SK-N-SH (cell line): Measurements from ENCODE around the gene DNAH3. TPM values are rescaled to one million over a fixed set of nuclear protein-coding genes. Genes with fewer than 3 reads are reported as not detected.

Source experiments
- CTCF ChIA-PET: fragments of 300-600, 350-600 bp; formaldehyde crosslinking; extraction: SDS; loops from one replicate; lab custom pipeline; 2021; lab: Yijun Ruan, JAX
- POLR2A ChIA-PET: fragments of 350-600 bp; sonication (Branson Sonifier 250); formaldehyde crosslinking; extraction: SDS; loops from one replicate; lab custom pipeline; 2020; ENCODE audit warnings: antibody characterized with exemption, inconsistent platforms; lab: Yijun Ruan, JAX
- DNase-seq: peaks from one replicate; pipeline ENCODE4 v3.0.0; 2012
- H2AFZ ChIP-seq: fragments of 200-600 bp; sonication (generic); 2 replicates; pipeline ENCODE4 v1.8.1; 2016; ENCODE audit warnings: antibody characterized with exemption, mild to moderate bottlenecking, low read depth
- H3F3A ChIP-seq: fragments of 200-600 bp; sonication (generic); replicated peaks from 2 replicates; pipeline ENCODE3; 2016; ENCODE audit warnings: antibody characterized with exemption, mild to moderate bottlenecking; ENCODE audit not compliant: insufficient read depth
- H3K27ac ChIP-seq, 2 experiments: fragments of 200-500 bp in 1 of 2; fragments of 200-600 bp in 1 of 2; sonication (Bioruptor generic) in 1 of 2; sonication (generic), shearing (Covaris generic) in 1 of 2; 2 replicates each; pipeline versions ENCODE4 v1.5.1 to v1.6.1; 2014 to 2016; ENCODE audit warnings: low read depth in 2 of 2, inconsistent platforms in 1 of 2, low read length in 1 of 2, mild to moderate bottlenecking in 1 of 2, mixed read lengths in 1 of 2
- H3K27me3 ChIP-seq: fragments of 200-600 bp; sonication (generic), shearing (Covaris generic); 2 replicates; pipeline ENCODE4 v1.6.1; 2016; ENCODE audit warnings: mixed run types; ENCODE audit not compliant: insufficient read depth
- H3K36me3 ChIP-seq, 2 experiments: fragments of 200-500 bp in 1 of 2; fragments of 200-600 bp in 1 of 2; sonication (Bioruptor generic) in 1 of 2; sonication (generic) in 1 of 2; replicated peaks in 1 of 2; 2 replicates each; pipeline versions ENCODE3 to v1.5.1; 2014 to 2016; ENCODE audit warnings: low read length in 1 of 2, mild to moderate bottlenecking in 1 of 2; ENCODE audit not compliant: insufficient read depth in 2 of 2, control insufficient read depth in 1 of 2
- H3K4me1 ChIP-seq, 2 experiments: fragments of 200-500 bp in 1 of 2; fragments of 200-600 bp in 1 of 2; sonication (Bioruptor generic) in 1 of 2; sonication (generic), shearing (Covaris generic) in 1 of 2; 2 replicates each; pipeline versions ENCODE4 v1.5.1 to v1.6.1; 2014 to 2016; ENCODE audit warnings: low read depth in 1 of 2, low read length in 1 of 2, mixed run types in 1 of 2; ENCODE audit not compliant: insufficient read depth in 2 of 2, control insufficient read depth in 1 of 2
- H3K4me2 ChIP-seq: fragments of 200-600 bp; sonication (generic), shearing (Covaris generic); 2 replicates; pipeline ENCODE4 v1.6.1; 2017; ENCODE audit warnings: mixed run types
- H3K4me3 ChIP-seq, 2 experiments: fragments of 200-500 bp in 1 of 2; fragments of 200-600 bp in 1 of 2; sonication (Bioruptor generic) in 1 of 2; sonication (generic), shearing (Covaris generic) in 1 of 2; 2 replicates each; pipeline versions ENCODE4 v1.5.1 to v1.8.1; 2014 to 2016; ENCODE audit warnings: low read depth in 2 of 2, inconsistent platforms in 1 of 2, low read length in 1 of 2, mild to moderate bottlenecking in 1 of 2, mixed read lengths in 1 of 2, moderate library complexity in 1 of 2
- H3K79me2 ChIP-seq: fragments of 200-600 bp; sonication (generic); 2 replicates; pipeline ENCODE4 v1.8.1; 2017; ENCODE audit warnings: mild to moderate bottlenecking; ENCODE audit not compliant: insufficient read depth
- H3K9ac ChIP-seq: fragments of 200-600 bp; sonication (generic); 2 replicates; pipeline ENCODE4 v1.6.1; 2017; ENCODE audit warnings: mixed run types
- H3K9me2 ChIP-seq: fragments of 200-600 bp; sonication (generic); 2 replicates; pipeline ENCODE4 v1.6.1; 2017; ENCODE audit warnings: mixed run types
- H3K9me3 ChIP-seq: fragments of 200-600 bp; sonication (generic); 2 replicates; pipeline ENCODE4 v1.6.1; 2017; ENCODE audit warnings: mixed run types, mild to moderate bottlenecking, moderate library complexity
- H4K20me1 ChIP-seq: fragments of 200-600 bp; sonication (generic); 2 replicates; pipeline ENCODE4 v1.6.1; 2017; ENCODE audit warnings: mild to moderate bottlenecking, mixed run types; ENCODE audit not compliant: insufficient read depth
- CHD2 ChIP-seq: fragments of 150-350 bp; IDR thresholded peaks from 2 replicates; pipeline ENCODE4 v1.6.1; 2018; ENCODE audit warnings: low read length; ENCODE audit not compliant: partially characterized antibody
- EZH2phosphoT487 ChIP-seq: fragments of 200-600 bp; sonication (generic); IDR thresholded peaks from 2 replicates; pipeline ENCODE4 v1.6.1; 2017; ENCODE audit warnings: low read depth, mixed run types, mild to moderate bottlenecking, antibody characterized with exemption, moderate library complexity, borderline replicate concordance
- FOXJ3 ChIP-seq: sonication (generic); formaldehyde crosslinking; IDR thresholded peaks from 2 replicates; pipeline ENCODE4 v1.5.1; 2020; ENCODE audit warnings: mild to moderate bottlenecking, missing genetic modification reagents
- FOXM1 ChIP-seq: IDR thresholded peaks from 2 replicates; pipeline ENCODE4 v1.4.0; 2012; ENCODE audit warnings: low read depth, mild to moderate bottlenecking
- GATA2 ChIP-seq: sonication (generic); formaldehyde crosslinking; IDR thresholded peaks from 2 replicates; pipeline ENCODE4 v1.5.0; 2020; ENCODE audit warnings: mild to moderate bottlenecking, missing genetic modification reagents
- NFIC ChIP-seq: IDR thresholded peaks from 2 replicates; pipeline ENCODE4 v1.4.0; 2012; ENCODE audit warnings: borderline replicate concordance
- NRF1 ChIP-seq: IDR thresholded peaks from 2 replicates; pipeline ENCODE4 v1.6.1; 2012; ENCODE audit warnings: low read depth, mild to moderate bottlenecking, low read length
- RCOR1 ChIP-seq: fragments of 150-350 bp; IDR thresholded peaks from 2 replicates; pipeline ENCODE4 v1.6.1; 2017; ENCODE audit warnings: antibody characterized with exemption, low read length
- RXRA ChIP-seq: IDR thresholded peaks from 2 replicates; pipeline ENCODE4 v1.4.0; 2012; ENCODE audit warnings: low read depth, mild to moderate bottlenecking, borderline replicate concordance
- SMC3 ChIP-seq: IDR thresholded peaks from 2 replicates; pipeline ENCODE4 v1.6.1; 2012; ENCODE audit warnings: low read depth, low read length, improper control_type of control experiment
- TCF12 ChIP-seq: IDR thresholded peaks from 2 replicates; pipeline ENCODE4 v1.4.0; 2012
- YY1 ChIP-seq: IDR thresholded peaks from 2 replicates; pipeline ENCODE4 v1.4.0; 2012; ENCODE audit warnings: low read depth, mild to moderate bottlenecking
- WGBS: methylation state at CpG from one replicate; pipeline ENCODE4 v1.1.6; 2017; ENCODE audit warnings: low lambda C conversion rate; 5-methylcytosine and 5-hydroxymethylcytosine counted together
- polyA plus RNA-seq, 3 experiments: library from polyadenylated mRNA; depleted of rRNA; stranded (reverse); fragments of >200 nt; gene quantifications; 2 replicates each; pipeline ENCODE4 v1.2.3, GENCODE V29; 2012
- TF ChIP-seq, protein P1 (sequence below): fragments of 150-350 bp; IDR thresholded peaks from 2 replicates; pipeline ENCODE4 v1.6.1; 2016; ENCODE audit warnings: mild to moderate bottlenecking, low read depth, low read length
- TF ChIP-seq, protein P2 (sequence below): IDR thresholded peaks from 2 replicates; pipeline ENCODE4 v1.4.0; 2012; ENCODE audit warnings: low read depth, borderline replicate concordance
- TF ChIP-seq, protein P3 (sequence below): fragments of 150-350 bp; IDR thresholded peaks from 2 replicates; pipeline ENCODE4 v1.6.1; 2017; ENCODE audit warnings: antibody characterized with exemption, low read length, low read depth, borderline replicate concordance
- TF ChIP-seq, protein P4 (sequence below): IDR thresholded peaks from 2 replicates; pipeline ENCODE4 v1.6.1; 2012; ENCODE audit warnings: mild to moderate bottlenecking, low read depth, low read length, moderate library complexity
- TF ChIP-seq, protein P5 (sequence below): IDR thresholded peaks from 2 replicates; pipeline ENCODE4 v1.4.0; 2012; ENCODE audit warnings: low read depth

DNAH3 gene
- polyA plus RNA-seq, 1 of the 3 experiments (the other 2 are of a cell fraction): not detected

DNA sequence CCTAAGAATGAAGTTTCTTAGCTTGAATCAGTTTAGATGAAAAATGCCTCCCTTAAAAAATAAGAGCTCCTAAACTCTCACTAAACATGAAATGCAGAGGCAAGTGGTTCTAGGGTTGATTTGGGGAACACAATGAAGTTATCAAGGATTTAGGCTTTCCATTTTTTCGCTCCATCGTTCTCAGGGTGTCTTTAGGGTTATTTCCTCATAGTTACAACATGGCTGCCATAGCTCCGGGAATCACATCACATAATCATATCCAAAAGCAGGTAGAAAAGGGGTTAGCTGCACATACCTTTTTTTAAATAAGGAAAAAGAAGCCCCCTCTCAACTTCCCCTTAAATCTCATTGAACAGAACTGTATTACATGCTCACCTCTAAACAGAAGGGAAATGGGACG, 39.4 kb upstream of the DNAH3 start:
- Histone ChIP-seq H3K4me2 (no peak overlapping the region), H3K9me2 (no peaks in the 10 kb centered on the region), H3K27ac (no peak overlapping the region), H3K4me1 (no peaks in the 10 kb centered on the region; a peak in 1 of 4 replicates), H2AFZ (no peak overlapping the region), H3K9me3 (no peaks in the 10 kb centered on the region), H4K20me1 (no peaks in the 10 kb centered on the region), H3K27me3 (no peaks in the 10 kb centered on the region), H3K4me3 (no peak overlapping the region), H3F3A (no peaks in the 10 kb centered on the region), H3K9ac (no peak overlapping the region), H3K36me3 (no peaks in the 10 kb centered on the region), H3K79me2 (no peaks in the 10 kb centered on the region)
- ChIA-PET POLR2A (no interaction called here), CTCF (interaction anchor here (0.8 to 10.5 kb wide), 13 partner anchors 10 to 1134 kb away, joined by 3 to 169 read pairs (median 5); partner anchors contain the start of genes CRYM and LDAF1)
- no peak for TF ChIP-seq CHD2
- 0 out of 2 replicates have a peak, but pooled peaks have one; percentile 19 for TF ChIP-seq RCOR1
- no peak for DNase-seq
- WGBS: 79% methylated on average over 4 of the region's 4 CpGs

DNA sequence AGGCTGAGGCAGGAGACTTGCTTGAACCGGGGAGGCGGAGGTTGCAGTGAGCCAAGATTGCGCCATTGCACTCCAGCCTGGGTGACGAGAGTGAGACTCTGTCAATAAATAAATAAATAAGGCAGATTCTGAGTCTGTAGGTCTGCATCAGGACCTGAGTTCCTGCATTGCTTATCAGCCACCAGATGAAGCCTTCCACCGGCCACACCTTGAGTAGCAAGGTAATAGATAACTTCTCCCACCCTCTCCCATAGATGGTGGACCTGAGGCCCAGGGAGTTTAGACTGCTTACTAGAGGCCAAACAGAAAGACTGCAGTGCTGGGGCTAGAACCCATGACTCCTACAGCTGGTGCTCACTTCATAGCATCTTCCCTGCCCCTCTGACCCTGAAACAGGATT, 38.7 kb upstream of the DNAH3 start:
- H3K4me3 ChIP-seq: no peak overlapping the region
- DNase-seq: no peak
- no peak overlapping the region for H2AFZ ChIP-seq
- H3K27ac ChIP-seq: no peak overlapping the region
- 84% methylated on average over 5 of the region's 5 CpGs for WGBS
- ChIA-PET CTCF (interaction anchor here (0.8 to 10.5 kb wide), 41 partner anchors 8 to 1493 kb away, joined by 3 to 169 read pairs (median 4); partner anchors contain the start of genes CRYM and LDAF1), POLR2A (no interaction called here)
- TF ChIP-seq YY1 (no peak), FOXM1 (no peak), NRF1 (no peak), FOXJ3 (no peak), SMC3 (no peak), EZH2phosphoT487 (no peak), TCF12 (no peak), RCOR1 (no peak), NFIC (no peak), RXRA (no peak), GATA2 (CRISPR knock-in tag) (no peak)
- TF ChIP-seq, protein P1, sequence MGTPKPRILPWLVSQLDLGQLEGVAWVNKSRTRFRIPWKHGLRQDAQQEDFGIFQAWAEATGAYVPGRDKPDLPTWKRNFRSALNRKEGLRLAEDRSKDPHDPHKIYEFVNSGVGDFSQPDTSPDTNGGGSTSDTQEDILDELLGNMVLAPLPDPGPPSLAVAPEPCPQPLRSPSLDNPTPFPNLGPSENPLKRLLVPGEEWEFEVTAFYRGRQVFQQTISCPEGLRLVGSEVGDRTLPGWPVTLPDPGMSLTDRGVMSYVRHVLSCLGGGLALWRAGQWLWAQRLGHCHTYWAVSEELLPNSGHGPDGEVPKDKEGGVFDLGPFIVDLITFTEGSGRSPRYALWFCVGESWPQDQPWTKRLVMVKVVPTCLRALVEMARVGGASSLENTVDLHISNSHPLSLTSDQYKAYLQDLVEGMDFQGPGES: no peak
- TF ChIP-seq, protein P2, sequence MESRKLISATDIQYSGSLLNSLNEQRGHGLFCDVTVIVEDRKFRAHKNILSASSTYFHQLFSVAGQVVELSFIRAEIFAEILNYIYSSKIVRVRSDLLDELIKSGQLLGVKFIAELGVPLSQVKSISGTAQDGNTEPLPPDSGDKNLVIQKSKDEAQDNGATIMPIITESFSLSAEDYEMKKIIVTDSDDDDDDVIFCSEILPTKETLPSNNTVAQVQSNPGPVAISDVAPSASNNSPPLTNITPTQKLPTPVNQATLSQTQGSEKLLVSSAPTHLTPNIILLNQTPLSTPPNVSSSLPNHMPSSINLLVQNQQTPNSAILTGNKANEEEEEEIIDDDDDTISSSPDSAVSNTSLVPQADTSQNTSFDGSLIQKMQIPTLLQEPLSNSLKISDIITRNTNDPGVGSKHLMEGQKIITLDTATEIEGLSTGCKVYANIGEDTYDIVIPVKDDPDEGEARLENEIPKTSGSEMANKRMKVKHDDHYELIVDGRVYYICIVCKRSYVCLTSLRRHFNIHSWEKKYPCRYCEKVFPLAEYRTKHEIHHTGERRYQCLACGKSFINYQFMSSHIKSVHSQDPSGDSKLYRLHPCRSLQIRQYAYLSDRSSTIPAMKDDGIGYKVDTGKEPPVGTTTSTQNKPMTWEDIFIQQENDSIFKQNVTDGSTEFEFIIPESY: no peak
- TF ChIP-seq, protein P3, sequence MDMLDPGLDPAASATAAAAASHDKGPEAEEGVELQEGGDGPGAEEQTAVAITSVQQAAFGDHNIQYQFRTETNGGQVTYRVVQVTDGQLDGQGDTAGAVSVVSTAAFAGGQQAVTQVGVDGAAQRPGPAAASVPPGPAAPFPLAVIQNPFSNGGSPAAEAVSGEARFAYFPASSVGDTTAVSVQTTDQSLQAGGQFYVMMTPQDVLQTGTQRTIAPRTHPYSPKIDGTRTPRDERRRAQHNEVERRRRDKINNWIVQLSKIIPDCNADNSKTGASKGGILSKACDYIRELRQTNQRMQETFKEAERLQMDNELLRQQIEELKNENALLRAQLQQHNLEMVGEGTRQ: no peak
- TF ChIP-seq, protein P4, sequence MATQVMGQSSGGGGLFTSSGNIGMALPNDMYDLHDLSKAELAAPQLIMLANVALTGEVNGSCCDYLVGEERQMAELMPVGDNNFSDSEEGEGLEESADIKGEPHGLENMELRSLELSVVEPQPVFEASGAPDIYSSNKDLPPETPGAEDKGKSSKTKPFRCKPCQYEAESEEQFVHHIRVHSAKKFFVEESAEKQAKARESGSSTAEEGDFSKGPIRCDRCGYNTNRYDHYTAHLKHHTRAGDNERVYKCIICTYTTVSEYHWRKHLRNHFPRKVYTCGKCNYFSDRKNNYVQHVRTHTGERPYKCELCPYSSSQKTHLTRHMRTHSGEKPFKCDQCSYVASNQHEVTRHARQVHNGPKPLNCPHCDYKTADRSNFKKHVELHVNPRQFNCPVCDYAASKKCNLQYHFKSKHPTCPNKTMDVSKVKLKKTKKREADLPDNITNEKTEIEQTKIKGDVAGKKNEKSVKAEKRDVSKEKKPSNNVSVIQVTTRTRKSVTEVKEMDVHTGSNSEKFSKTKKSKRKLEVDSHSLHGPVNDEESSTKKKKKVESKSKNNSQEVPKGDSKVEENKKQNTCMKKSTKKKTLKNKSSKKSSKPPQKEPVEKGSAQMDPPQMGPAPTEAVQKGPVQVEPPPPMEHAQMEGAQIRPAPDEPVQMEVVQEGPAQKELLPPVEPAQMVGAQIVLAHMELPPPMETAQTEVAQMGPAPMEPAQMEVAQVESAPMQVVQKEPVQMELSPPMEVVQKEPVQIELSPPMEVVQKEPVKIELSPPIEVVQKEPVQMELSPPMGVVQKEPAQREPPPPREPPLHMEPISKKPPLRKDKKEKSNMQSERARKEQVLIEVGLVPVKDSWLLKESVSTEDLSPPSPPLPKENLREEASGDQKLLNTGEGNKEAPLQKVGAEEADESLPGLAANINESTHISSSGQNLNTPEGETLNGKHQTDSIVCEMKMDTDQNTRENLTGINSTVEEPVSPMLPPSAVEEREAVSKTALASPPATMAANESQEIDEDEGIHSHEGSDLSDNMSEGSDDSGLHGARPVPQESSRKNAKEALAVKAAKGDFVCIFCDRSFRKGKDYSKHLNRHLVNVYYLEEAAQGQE: no peak
- TF ChIP-seq, protein P5, sequence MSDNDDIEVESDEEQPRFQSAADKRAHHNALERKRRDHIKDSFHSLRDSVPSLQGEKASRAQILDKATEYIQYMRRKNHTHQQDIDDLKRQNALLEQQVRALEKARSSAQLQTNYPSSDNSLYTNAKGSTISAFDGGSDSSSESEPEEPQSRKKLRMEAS: no peak
- no peaks in the 10 kb centered on the region for H3K9me3 ChIP-seq
- no peaks in the 10 kb centered on the region for H3K9me2 ChIP-seq
- no peaks in the 10 kb centered on the region for H3K79me2 ChIP-seq
- no peaks in the 10 kb centered on the region; a peak in 1 of 4 replicates for H3K4me1 ChIP-seq
- no peaks in the 10 kb centered on the region for H3K36me3 ChIP-seq
- no peaks in the 10 kb centered on the region for H3K27me3 ChIP-seq
- no peak overlapping the region; the same call in 1 of the 2 replicates for H3K4me2 ChIP-seq
- H4K20me1 ChIP-seq: no peaks in the 10 kb centered on the region
- no peaks in the 10 kb centered on the region for H3F3A ChIP-seq
- no peak overlapping the region for H3K9ac ChIP-seq
